Measurements from ENCODE around the gene CAPN10. TPM values are rescaled to one million over a fixed set of nuclear protein-coding genes. Genes with fewer than 3 reads are reported as not detected.

CAPN10 gene
- polyA plus RNA-seq, 1 donor: 24.9 TPM

DNA sequence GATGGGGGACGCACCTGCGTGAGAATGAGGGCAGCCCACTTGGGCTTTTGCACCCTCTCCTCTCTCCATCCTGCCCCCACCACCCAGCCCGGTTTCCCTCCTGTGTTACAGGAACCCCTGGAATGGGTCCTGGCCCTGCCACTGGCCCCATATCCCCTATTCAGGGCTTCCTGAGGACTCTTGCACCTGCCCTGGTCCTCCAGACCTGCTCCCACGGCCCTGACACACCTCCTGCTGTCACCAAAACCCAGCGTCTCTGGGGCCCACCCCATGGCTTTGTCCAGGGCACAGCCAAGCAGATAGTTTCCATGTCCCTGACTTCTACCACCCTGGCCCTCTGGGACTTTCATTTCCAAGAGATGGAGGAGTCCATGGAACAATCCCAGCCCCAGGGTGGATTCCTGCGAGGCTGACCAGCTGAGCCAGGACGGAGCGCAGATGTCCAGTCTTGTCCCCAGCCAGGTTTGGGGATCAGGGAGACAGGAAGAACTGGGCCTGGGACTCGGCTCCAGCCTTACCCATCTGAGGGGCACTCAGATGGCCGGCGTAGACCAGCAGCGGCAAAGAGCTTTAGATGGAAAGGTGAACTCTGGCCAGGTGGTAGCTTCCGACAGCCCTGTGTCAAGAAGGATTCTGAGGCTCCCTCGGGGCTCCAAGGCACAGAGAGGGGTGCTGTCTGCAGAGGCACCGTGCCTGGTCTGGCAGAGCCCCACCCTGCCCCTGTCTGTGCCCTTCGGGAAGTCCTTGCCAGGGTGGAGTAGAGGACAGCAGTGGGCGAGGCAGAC lies 50.8 kb downstream of the CAPN10 start:
- no peak for DNase-seq

DNA sequence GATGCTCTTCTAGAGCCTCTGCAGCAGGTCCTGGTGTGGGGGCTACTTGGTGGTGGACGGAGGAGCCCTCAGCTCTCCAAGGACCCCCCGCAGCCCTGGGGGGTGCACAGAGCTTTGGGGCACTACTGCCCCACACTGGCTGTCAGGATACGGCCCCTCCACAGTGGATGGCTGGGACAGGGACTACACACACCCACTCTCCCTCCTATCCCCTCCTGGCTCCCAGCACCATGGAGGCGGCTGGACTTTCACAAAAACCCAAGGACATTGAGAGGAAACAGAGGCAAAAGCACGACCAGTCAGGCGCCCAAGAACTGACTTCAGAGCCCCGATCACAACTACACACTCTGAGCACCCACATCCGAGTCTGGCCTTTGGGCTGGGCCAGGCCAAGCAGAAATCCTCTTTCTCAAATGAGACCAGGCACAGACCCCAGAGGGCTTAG lies 51.4 kb downstream of the CAPN10 start:
- no peak for DNase-seq

DNA sequence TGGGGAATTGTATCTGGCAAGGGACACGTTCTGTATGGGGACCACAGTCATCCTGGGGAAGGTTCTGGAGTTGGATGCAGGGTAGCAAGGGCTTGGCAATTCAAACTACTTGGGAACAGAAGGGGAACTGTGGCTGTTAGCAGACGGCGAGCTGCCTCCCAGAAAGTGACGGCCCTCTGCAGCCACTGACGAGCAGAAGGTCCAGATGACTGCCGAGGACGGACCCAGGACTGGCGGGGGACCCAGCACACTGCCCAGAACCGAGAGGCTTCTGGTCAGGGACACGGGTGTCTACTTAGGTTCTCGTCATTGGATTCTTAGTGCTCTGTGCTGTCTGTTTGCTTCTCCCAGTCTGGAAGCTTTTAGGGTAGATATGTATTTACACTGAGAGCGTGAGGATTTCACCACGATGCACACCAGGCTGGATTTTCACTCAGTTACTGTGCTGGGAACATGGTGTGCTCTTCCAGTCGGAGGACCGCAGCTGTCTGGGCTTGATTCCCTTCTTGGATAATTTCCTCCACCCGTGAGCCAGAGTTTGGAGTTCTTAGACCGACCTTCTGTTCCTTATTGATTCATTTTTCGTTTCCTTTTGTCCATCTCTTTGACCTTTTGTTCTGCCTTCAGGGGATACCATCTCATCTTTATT lies 52.1 kb downstream of the CAPN10 start:
- no peak for DNase-seq

DNA sequence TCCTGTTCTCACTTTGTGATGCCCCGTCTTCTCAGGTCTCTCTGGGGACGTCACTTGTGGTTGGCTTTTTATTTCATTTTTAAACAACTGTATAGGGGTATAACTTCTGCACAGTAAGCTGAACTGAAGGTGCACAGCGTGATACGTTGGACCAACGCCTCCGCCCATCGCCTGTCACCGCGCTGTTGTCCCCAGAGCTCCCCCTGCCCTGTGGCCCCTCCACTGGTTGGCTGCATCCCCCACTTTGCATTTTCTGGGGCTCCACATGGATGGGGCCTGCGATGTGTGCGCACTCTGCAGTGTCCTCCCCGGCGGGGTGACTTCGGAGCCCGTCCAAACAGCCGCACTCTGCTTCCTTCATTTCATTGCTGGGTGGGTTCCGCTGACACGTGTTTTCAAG lies 53.0 kb downstream of the CAPN10 start:
- DNase-seq: no peak

DNA sequence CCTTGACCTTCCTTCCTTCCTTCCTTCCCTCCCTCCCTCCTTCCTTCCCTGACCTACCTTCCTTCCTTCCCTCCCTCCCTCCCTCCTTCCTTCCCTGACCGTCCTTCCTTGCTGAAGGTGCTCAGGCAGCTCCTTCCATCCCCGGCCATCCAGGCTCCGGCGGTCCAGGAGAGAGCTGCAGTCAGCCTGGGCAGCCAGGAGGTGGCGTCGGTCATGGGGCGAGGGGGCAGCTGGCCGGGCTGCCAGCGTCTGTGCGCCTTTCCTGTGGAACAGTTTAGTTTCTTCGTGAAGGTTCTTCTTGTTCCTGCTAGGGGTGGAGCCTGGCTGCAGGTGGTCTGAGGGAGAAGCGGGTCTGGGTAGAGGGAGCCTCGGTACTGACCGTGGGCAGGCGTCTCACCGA lies 54.4 kb downstream of the CAPN10 start:
- peak; percentile 13 for DNase-seq

DNA sequence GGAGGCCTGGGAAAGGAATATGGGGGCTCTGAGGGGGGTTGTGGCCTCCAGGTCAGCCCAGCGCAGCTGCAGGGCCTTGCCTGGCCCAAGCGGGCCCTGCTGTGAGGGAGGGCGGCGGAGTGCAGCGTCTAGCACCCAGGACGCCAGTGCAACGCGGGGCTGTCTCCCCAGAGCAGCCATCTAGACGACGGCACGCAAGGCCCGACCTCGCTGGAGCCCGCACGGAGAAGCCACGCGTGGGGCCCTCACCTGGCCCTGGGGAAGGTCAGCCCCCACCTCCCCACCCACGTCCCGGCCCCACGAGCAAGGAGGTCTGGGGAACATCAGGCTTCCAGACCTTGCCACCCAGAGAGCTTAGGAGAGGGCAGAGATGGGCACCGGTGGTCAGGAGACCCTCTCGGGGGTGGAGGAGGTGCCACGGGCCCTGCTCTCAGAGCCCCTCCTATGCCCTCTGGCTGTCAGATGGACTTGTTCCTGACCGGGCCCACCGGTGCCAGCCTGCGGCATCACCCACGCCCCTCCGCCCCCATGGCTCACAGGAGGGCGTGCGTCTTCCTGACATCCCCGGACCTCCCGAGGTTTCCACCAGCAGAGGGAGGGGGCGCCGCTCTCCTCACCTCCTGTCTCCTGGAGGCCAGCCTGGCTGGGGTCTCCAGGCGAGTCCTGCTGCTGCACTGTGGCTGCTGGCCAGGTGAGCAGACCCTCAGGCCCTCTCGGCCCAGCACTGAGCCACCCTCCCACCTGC lies 55.7 kb downstream of the CAPN10 start:
- DNase-seq: no peak

DNA sequence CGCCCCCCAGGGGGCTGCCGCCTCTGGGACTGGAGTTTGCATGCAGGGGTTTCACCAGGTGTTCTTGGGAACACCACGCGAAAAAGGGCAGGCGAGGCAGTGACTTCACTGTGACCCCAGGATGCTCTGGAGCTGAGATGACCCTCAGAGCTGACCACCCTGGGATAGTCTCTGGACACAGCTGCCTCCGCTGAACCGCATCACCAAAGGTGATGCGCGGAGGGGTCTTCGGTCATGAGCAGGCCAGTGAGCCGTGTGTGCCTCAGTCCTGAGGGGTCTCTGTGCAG lies 56.2 kb downstream of the CAPN10 start:
- no peak for DNase-seq

DNA sequence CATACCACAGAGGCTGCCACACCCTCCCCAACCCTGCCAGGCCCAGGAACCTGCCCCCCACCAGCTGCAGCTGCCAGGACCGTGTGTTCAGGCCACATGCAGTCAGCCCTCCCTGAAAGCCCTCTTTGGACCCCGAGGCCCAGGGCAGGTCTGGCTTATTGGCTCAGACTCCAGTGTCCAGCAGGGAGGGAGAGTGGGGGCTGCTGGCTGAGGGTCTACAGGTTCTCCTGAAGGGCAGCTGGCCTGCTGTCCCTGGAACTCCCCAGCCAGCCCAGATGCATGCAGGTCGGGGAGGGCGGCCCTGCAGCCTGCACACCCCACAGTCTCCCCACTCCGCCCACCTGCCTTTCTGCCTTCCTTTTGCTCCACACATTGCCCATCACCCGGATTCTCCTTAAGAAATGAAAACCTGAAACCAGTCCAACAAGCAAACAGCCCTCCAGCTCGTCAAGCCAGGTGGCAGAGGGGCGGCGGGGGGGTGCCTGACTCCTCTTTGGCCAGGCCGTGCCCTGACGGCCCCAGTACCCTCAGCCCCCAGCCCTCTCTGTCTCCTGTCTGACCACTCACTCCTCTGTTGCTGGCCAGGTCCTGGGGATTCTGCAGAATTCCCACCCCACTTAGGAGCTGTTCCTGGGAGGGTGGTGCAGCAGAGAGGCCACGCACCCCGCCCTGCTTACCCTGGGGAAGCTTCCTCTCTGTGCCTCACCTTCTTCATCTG lies 56.7 kb downstream of the CAPN10 start:
- no peak for DNase-seq

DNA sequence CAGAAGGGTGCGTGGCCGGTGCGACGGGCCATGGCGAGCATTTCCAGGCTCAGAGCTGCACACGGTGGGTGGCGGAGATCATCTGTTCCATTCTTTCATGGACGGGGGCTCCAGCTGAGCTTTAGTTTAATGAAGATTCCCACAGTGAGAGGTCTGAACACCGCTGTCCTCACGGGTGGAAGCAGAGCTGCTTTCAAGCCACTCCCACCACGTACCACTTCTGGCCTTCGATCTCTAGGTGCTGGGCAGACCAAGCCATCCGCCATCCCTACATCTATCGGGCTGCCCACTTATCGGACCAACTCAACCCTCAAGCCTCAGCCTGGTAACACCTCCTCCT lies 57.2 kb downstream of the CAPN10 start:
- DNase-seq: no peak

DNA sequence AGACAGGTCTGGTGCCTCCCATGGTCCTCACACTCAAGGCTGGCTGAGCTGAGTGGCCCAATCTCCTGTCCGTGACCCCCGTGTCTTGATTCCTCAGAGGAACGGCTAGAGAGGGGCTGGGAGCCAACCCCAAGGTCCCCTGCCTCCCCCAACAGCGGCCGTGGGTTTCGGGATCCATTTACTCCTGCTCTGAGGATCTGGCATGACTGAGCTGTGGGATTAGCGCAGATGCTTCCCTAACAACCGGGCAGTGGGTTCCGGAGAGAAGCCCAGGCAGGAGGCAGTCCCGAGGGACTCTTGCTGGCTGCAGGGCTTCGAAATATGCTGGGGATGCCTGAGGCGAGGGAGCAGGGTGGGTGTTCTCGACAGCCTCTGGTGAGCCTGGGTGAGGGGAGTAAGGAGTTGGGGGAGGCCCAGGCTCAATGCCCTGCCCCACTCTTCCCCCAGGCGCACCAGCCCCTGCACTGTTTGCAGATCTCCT lies 57.7 kb downstream of the CAPN10 start:
- DNase-seq: no peak

DNA sequence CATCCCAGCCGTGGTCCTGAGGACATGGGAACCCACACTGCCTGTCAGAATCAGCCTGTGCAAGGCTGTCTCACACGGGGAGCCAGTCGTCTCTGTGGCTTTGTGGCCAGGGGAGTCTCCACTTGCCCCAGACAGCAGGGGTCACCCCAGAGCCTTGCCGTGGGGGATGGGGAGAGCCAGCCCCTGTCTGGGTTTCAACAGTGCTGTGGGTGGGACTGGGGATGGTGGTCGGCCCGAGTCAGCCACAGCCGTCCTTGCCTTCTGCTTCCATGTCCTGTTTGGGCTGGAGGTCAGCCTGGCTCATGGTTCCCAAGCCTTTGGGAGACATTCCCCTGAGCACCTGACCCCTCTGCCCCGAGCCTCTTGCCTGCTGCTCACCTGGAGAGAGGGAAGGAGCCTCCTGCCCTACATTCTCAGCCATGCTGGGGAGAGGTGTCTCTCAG lies 58.3 kb downstream of the CAPN10 start:
- no peak for DNase-seq

DNA sequence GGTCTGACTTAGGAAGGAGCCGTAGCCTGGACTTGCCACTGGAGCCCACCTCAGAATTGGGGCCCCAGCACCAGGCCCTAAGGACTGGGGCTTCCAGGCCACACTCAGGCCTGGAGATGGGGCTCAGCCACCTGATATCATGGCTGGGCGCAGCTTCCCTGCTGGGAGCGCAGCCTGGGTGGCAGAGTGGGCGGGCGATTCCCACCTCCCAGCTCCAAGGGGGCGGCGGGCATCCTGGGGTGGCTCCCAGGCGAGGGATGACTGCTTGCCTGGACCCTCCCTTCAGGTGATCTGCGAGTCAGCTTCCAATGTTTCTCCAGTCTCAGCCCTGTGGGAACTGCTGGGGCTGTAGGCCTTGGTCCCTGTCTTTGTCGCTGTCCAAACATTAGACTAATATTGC lies 58.8 kb downstream of the CAPN10 start:
- DNase-seq: no peak

DNA sequence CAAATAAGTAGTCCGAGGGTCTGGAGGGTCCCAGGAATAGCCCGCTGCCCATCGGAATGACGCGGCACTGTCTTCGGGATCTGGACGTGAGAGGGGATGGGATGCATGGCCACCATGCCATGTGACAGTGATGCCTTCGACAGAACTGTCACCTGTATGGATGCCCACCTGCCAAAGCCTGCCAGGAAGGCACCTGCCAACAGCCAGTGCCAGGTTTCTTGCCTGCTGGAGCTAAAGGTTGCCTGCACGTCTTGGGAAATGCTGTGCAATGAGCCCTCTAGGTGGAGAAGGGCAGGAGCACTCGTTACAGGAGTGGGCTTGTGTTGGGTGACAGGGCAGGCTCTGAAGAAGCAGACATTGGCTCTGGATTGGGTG lies 59.3 kb downstream of the CAPN10 start:
- no peak for DNase-seq

DNA sequence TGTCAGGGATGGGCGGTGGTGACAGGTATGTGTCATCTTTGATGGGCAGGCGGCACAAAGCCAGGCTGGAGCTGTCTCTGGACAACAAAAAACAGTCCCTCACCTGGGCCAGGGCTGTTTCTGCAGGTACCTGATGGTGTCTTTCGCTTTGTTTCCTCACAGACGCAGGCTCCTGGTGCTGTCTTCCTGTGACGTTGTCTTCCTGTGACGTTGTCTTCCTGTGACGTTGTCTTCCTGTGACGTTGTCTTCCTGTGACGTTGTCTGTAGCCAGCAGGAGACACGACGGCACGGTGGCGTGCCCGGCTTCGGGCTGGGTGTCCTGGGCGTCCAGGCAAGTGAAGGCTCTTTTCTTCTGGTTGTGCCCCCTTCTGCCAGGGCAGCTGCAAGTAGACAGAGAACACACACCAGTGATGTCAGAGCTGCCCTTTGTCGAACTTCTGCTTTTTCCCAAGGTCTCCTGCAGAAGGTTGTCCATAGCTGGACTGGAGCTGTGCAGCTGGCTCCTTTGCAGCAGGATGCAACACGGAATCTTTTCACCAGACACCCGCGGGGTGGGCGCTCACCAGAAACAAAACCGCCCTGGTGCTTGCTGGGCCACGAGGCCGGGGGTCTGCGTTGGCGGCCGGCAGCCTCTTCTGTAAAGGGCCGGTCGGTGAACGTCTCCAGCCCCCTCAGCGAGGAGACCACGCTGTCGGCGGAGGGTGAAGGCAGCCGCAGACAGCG lies 59.8 kb downstream of the CAPN10 start:
- DNase-seq: no peak

DNA sequence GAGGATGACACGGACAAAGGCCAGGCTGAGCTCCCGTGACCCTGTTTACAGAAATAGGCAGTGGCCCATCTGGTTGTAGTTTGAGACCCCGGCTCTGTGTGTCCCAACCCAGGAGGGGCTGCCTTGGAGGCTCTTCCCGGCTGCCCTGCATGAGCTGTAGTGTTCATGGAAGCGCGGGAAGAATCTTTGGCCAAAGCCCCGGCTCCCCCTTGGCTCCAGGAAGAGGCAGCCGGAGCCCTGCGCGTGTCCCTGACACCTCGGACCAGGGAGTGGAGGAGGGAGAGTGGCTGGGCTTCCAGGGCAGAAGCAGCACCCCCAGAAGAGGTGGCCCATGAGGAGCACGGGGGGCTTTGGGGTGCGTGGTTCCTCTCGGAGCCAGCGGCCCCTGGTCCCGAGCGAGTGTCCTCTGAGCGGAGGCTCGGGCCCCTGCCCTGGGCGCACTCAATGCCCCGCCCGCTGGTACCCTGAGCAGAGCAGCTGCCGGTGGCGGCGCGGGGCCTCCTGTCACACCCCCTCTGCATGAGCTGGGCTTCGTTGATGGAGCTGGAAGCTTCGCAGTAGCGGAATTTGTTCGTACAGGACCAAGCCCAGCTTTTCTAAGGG lies 60.5 kb downstream of the CAPN10 start:
- DNase-seq: no peak

DNA sequence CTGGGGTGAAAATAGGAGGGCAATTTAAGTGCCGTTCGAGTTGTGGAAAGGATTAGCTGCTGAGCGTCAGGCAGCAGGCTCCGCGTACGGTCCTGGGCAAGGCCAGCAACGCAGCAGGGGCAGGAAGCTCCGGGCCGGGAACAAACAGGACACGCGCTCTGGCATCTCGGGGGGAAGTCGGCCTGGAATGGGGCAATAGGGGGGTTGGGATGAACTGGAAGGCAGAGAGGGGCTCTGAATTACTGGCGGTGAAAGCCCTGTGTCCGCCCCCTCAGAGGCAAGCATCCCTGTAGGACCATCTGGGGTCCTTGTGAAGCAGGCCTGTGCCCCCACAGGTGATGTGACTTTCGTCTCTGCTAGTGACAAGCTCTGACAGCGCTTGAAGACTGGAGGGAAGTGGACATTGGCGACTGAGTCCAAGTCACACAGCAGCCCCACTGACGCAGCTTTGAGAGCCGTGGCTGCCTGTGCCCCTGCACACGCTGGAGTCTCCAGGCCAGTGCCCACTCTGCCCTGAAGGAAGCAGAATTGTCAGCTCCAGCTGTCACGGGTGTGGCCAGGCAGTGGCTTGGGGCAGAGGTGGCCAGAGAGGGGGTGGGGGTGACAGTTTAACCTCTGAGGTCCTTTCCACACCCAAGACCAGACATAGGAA lies 61.1 kb downstream of the CAPN10 start:
- DNase-seq: no peak

DNA sequence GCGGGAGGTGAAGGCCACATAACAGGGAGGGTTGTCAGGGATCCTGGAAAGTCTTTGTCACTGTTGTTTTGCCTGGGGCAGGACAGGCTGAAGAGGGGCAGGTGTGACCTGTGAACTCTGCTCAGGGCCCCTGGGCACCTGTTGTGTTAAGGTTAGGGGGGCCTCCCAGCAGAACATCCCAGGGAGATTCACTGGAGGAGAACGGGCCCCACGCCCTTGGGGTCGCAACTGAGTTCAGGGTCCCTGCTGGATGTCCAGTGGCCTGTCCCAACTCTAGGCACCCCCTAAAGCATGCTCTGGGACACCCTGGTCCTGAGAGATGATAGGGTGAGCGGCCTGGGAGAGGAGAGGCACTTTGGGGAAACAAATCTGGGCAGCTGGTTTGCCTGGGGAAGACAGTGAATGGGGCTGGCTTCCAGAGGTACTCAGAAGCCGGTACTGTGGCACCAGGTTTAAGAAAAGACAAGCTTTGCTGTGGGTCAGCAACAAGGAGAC lies 61.7 kb downstream of the CAPN10 start:
- no peak for DNase-seq

All from left kidney (tissue), 2 donors.